ENCODE measurements around the gene RSBN1L. TPM values are rescaled to one million over a fixed set of nuclear protein-coding genes. Genes with fewer than 3 reads are reported as not detected.
"Not testable (repeated sequence)": the region's sequence is repeated elsewhere in the genome, so short reads cannot be mapped to it uniquely, and the experiment has no call there.

Gene RSBN1L
- total RNA-seq, 1 experiment from 2014 or later: 12.2 TPM

DNA sequence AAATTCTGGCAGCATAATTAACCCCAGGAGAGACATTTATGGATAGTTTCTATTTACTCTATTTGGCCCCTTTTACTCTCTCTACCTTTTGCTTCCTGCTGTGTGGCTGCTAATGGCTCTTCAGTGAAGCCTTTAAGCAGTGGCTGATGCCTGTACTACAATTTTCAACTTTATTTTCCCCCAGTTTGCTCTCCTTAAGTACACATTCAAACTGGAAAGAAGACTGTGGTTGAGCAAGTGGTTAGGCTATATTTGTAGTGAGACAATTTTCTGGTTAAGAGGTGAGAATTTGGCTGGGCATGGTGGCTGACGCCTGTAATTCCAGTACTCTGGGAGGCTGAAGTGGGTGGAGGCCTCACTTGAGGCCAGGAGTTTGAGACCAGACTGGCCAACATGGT, 8.5 kb upstream of the RSBN1L start:
- no peak for DNase-seq (ENCODE audit: low read depth)

DNA sequence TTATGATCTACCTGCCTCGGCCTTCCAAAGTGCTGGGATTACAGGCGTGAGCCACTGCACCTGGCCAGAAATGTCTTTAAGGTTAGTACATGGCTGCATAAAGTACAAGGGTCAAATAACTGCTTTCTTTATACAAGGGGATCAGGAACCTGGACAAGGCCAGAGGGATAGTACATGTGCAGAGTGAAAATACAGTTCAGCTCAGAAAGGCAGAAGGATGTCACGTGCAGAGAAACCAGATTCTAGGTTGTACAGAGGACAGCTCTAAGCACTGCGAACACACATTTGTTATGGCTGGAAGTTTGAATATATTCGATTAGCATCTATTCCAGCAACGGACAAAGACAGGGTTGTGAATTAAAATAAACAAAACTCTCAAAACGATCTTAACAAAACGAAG, 6.0 kb upstream of the RSBN1L start:
- no peak for DNase-seq (ENCODE audit: low read depth)

DNA sequence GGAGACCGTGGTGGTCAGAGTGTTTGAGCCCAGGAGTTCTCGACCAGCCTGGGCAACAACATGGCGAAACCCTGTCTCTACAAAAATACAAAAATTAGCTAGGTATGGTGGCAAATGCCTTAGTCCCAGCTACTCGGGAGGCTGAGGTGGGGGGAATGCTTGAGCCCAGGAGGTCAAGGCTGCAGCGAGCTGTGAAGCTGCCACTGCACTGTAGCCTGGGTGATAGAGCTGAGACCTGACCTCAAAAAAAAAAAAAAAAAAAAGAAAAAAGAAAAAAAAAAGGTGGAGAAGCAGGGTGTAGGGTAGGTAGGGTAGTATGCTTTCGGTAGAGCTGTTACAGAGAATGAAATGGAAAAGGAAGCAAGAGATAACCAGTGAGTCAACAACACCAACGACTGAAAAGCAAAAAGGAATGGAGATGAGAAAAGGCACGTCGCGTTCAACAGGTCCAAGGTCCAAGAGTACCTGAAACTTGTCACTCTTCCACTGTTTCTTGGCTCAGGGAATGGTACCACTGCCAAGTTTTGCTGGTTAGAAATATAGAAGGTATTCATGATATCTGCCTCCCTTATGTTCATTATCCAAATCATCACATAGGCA, 4.3 kb upstream of the RSBN1L start:
- DNase-seq (ENCODE audit: low read depth): no peak

DNA sequence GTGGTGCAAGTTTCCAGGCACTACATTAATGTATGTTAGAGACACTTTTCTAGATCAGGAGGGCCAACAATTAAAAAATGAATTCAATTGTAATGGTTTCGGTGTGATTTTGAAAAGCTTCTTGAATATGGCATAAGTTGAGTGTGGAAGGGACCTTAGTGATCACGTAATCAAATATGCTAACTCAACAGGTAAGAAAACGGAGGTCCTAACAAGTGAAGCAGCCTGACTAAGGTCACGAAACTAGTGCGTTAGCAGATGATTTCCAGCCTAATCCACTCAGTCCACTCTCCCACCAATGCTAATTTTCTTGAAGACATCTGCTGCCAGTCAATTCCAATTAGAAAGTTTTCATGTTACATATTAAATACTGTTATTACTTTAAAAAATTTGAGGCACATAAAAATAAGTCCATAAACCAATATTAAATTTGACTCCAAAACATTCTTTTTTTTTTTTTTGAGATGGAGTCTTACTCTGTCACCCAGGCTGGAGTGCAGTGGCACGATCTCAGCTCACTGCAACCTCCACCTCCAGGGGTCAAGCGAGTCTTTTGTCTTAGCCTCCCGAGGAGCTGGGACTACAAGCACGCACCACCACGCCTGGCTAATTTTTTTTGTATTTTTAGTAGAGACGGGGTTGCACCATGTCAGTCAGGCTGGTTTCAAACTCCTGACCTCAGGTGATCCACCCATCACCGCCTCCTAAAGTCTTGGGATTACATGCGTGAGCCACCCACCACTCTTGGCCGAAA, 2.3 kb upstream of the RSBN1L start:
- DNase-seq (ENCODE audit: low read depth): no peak

DNA sequence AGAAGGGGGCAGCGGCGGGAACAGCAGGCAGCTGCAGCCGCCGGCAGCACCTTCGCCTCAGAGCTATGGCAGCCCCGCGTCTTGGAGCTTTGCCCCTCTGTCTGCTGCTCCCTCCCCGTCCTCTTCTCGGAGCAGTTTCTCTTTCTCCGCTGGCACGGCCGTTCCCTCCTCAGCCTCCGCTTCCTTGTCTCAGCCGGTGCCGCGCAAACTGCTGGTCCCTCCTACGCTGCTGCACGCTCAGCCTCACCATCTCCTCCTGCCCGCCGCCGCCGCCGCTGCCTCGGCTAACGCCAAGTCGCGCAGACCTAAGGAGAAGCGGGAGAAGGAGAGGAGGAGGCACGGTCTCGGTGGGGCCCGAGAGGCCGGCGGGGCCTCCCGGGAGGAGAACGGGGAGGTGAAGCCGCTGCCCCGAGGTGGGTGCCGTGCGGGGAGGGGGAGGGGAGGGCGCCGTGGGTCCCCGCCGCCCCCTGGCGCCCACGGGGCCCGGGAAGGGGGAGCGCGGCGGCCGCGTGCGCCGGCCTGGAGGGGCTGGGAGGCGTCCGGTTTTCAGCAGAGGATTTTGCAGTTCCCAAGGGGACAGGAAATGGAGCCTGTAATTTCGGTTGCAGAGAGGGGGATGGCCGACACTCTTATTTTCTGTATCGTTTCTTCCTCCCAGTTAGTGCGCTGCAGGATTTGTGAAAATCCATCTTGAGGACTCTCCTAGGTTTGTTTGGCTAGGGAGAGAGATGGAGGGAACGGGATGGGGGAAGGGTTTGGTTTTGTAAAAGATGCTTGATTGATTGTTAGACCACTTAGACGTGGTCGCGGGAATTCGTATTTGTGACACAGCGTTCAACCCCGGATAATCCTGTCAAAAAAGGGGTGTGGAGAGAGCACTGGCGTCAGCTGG, 630 bp downstream of the RSBN1L start:
- DNase-seq (ENCODE audit: low read depth): peak; percentile 65

DNA sequence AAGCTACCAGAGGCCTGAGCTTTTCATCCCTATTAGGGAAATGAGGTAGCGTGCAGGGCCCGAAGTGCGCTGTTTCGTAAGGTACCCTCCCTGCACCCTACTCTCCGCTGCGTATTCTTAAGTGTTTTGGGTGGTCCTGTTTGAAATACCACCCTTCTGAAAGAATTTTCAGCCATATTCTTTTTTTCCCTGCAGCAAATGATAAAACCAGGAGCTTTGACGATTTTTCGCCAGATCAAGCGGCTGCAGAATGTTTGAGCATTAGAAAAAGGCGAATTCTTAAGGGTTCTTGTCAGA, 1.2 kb downstream of the RSBN1L start:
- no peak for DNase-seq (ENCODE audit: low read depth)

DNA sequence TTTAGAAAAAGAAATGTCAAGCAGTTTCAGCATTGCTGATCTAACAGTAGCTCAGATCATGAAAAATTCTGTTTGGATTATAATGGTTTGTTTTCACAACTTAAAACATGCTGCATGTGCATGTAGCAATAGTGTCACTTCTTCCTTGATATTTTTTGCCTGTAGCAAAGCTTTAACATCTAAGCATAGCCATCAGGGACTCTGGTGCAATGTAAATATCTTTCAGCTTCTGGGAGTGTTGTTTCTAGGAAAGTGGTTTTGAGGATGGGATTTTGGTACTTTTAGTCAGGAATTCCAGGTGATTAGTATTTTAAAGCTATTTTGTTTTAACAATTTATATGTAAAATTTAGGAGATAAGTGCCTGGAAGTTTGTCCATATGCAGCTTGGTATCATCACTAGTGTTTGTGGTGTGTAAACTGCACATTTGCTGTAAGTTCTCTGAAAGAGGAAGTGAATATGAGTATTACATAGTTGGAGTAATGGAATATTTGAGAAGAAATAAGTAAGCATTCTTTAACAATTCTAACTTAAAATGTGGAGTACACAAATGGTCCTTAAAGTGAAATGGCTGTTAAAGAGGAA, 1.9 kb downstream of the RSBN1L start:
- DNase-seq (ENCODE audit: low read depth): no peak

DNA sequence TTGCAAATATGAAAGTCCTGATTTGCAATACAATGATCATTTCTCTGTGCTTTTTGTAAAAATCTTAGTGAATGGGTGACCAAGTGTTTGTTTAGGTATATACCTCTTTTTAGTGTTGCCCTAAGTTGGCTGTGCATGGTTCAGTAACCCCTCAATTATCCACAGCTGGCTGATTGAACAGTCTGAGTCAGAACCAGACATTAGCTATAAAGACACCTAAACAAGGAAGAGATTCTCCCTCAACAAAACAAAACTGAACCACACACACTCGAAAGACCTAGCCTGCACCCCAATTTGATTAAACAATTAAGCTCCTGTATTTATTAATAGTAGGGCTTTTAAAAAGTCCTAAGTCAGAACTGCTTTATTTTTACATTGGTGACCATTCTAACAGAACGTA, 2.8 kb downstream of the RSBN1L start:
- DNase-seq (ENCODE audit: low read depth): no peak

DNA sequence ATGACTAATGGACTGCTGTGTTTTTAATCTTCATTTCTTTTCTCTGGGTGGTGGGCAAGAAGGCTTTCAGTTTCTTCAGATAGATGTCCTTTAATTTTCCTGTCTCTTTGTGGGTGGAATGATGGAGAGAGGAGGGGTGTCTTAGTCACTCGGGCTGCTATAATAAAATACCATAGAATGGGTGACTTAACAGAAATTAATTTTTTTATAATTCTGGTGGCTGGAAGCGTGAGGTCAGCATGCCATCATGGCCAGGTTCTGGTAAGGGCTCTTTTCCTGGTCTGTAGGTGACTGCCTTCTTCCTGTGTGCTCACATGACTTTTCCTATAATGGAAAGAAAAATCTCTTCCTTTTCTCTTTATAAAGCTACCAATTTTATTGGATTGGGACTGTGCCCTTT, 6.3 kb downstream of the RSBN1L start:
- DNase-seq (ENCODE audit: low read depth): no peak

DNA sequence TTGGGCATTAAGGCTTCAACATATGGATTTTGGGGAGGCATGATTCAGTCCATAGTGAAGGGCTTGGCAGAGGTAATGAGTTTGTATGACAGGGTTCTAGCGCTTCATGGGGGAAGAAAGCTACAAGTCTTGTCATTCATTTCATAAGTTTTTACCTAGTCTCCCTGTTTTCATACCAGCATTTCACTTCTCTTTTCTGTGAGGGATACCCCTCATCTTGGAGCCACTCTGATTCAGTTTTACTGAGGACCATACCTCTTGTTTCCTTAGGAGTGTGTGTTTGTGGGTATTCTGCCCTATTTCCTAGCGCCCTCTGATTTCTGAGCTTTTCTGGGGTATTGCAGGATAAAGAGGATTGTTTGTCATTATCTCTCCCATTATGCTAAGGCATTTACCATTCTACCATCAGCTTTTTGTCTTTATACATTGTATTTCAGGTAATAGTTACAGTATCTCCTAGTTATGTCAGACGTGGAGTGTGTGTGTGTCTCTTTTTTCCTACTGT, 6.8 kb downstream of the RSBN1L start:
- DNase-seq (ENCODE audit: low read depth): no peak

DNA sequence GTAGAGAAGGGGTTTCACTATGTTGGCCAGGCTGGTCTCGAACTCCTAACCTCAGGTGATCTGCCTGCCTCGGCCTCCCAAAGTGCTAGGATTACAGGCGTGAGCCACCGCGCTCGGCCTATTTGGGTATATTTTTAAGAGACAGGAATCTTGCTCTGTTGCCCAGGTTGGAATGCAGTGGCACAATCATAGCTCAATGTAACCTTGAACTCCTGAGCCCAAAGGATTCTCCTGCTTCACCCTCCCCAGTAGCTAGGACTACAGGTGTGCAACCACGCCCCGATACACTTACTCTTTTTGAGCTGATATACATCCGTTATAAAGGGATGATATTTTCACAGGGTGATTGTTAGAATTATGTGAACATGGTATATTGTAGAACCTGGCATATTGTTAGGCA, 7.4 kb downstream of the RSBN1L start:
- not testable (repeated sequence) for DNase-seq (ENCODE audit: low read depth)

DNA sequence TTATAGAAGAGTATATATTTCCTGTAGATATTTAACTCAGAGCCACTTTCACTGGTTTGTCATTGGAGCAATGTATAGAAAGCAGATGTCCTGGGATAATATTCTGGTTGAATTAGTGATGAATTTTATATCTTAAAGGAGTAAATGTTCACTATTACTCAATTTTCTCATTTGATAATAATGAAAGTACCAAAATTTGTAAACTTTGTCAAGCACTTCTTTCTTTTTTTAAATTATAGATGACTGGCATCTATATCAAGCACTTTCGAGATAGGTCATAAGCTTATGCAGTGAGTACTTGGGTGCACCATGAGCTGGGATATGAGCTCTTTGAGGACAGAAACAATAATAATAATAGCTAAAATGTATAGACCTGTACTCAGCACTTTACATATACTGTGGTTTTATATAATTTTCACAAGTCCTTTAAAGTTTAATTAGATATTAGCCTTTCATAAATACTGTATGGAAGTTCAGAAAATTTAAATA, 11.3 kb downstream of the RSBN1L start:
- no peak for DNase-seq (ENCODE audit: low read depth)

DNA sequence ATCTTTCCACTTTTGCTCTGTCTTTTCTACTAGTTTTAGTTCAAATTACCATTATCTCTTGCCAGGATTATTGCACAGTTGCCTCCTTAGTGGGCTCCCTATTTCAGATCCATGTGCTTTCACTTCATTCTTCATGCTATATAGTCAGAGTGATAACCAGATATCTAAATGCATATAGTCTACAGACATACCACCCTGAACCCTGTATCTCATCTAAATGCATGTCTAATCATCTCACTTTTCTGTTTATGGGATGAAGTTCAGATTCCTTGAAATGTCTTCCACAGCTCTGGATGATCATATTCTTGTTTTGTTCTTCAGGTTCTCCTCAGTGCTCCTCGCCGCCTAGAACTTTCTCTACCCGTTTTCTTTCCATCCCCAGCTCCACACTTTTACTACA, 13.8 kb downstream of the RSBN1L start:
- DNase-seq (ENCODE audit: low read depth): no peak

DNA sequence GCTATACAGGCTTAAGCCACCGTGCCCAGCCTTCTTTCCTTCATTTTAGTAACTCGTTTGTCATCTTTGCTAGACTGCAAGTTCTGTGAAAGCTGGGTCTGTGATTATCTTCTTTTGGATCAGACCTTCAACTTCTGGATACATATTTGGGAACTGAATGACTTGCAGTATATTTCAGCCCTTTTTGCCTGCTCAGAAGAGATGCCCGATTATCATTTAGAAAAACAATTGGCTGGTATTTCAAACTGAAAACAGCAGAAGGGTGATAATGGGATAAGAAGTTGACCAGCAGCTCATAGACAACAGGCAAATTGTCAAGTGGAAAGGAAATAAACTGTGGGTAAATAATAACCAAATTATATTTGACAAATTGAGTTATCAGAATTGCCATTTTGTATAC, 14.6 kb downstream of the RSBN1L start:
- no peak for DNase-seq (ENCODE audit: low read depth)

DNA sequence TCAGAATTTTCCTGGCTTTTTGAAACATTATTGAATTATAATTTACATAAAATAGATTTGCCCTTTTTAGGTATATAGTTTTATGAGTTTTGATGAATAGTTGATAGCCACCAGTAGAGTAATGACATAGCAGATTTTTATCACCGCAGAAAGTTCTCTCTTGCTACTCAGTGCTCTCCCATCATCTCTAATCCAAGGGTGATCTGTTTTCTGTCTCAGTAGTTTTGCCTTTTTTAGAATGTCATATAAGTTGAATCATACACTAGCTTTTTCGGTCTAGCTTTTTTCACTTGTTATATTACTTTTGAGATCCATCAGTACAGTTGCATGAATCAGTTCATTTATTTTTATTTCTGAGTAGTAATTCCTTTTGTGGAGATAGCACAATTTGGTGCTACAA, 17.9 kb downstream of the RSBN1L start:
- DNase-seq (ENCODE audit: low read depth): no peak

DNA sequence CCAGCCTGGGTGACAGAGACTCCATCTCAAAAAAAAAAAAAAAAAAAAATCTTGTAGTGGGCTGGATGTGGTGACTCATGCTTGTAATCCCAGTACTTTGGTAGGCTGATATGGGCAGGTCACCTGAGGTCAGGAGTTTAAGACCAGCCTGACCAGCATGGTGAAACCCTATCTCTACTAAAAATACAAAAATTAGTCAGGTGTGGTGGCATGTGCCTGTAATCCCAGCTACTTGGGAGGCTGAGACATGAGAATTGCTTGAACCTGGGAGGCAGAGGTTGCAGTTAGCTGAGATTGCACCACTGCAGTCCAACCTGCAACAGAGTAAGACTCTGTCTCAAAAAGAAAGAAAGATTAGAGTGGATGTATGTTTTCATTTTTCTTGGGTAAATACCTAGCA, 18.7 kb downstream of the RSBN1L start:
- DNase-seq (ENCODE audit: low read depth): not testable (repeated sequence)

DNA sequence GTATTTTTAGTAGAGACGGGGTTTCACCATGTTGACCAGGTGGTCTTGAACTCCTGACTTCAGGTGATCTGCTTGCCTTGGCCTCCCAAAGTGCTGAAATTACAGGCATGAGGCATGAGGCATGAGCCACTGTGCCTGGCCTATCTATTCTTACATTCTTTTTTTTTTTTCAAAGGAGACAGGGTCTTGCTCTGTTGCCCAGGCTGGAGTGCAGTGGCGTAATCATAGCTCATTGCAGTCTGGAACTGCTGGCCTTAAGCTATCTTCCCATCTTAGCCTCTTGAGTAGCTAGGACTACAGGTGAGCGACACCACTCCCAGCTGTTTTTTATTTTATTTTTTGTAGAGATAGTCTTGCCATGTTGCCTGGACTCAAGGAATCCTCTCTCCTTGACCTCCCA, 20.5 kb downstream of the RSBN1L start:
- DNase-seq (ENCODE audit: low read depth): no peak

DNA sequence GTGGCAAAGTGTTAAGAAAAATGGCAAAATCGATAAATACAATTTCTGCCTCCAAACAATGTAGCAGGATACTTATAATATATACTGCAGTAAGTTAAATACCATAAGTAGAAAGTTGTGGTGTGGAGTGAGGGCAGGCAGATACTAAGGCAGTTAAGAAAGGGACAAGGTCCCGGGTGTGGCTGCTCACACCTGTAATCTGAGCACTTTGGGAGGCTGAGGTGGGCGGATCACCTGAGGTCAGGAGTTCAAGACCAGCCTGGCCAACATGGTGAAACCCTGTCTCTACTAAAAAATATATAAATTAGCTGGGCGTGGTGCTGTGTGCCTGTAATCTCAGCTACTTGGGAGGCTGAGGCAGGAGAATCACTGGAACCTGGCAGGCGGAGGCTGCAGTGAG, 21.3 kb downstream of the RSBN1L start:
- DNase-seq (ENCODE audit: low read depth): not testable (repeated sequence)

DNA sequence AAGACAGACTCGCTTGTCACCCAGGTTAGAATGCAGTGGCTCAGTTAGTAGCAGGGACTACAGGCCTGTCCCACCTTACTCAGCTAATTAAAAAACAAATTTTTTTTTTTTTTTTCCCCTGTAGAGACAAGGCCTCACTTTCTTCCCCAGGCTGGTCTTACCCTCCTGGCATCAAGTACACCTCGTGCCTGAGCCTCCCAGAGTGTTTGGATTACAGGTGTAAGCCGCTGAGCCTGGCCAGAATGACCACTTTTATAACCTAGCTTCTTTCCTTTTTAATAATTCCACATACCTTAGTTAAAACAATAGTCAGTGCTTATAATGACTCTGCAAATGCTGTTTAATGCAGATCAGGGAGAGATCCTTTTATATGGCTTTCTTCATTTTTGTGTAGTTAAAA, 31.3 kb downstream of the RSBN1L start:
- DNase-seq (ENCODE audit: low read depth): no peak

DNA sequence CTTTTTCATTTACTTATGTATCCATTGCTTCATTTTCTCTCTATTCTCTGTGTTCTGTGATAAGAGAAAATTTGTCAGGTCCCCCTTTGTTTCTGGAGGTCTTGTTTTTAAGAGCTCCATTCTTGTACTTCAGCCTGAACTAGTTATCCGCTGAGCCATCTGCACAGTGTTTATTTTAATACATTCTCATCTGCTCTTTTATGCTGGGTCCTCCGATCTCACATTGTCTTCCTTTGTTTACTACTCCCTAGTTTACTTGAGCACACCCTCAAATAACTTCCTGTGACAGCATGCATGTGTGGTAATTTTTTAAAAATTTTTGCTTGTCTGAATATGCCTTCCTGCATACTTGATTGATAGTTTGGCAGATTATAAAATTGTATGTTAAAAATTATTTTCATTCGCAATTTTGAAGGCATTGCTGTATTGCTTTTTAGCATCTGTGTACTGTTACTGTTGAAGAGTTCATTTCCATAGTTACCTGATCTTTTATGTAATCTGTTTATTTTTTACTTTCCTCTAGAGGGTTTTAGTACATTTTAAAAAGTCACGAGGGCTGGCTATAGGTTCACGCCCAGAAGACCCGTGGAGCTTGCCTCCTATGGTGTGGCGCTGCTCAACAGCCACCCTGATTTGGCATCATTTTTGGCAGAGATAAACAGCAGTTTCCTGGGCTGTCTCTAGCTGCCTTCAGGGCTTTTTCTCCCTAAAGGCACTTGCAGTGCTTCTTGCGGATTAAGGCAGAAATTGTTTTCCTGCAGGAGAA, 31.9 kb downstream of the RSBN1L start:
- peak; percentile 2 for DNase-seq (ENCODE audit: low read depth)

DNA sequence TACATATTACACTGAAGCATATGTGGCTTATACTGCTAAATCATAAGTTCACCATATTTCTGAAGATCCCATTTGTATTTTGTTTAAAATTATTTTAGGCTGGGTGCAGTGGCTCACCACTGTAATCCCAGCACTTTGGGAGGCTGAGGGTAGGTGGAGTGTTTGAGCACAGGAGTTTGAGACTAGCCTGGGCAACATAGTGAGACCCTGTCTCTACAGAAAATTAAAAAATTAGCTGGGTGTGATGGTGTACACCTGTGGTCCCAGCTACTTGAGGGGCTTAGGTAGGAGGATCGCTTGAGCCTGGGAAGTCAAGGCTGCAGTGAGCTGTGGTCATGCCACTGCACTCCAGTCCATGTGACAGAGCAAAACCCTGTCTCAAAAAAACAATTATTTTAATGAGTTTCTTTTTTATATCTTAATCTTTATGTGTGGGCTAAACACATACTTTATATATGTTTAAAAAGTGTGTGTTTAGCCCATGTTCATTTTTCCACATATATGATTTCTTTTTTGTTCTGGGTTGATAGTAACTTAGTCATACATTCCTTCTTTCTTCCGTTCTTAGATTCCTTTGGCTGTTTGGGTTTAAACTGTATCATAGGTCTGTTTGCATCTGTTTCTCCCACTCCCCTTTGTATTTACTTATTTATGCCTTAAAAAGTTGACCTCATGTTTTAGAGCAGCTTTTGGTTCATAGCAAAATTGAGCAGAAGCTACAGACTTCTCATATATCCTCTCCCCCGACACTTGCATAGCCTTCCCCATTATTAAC, 33.5 kb downstream of the RSBN1L start:
- no peak for DNase-seq (ENCODE audit: low read depth)

All from Daoy (cell line).